Myocyte (in vitro differentiated cells): ENCODE data around the gene MAPK4. TPM values are rescaled to one million over a fixed set of nuclear protein-coding genes. Genes with fewer than 3 reads are reported as not detected.
"Not testable (repeated sequence)": the region's sequence is repeated elsewhere in the genome, so short reads cannot be mapped to it uniquely, and the experiment has no call there.

Experiments used
- DNase-seq: peaks from one replicate; pipeline ENCODE4 v3.0.0-alpha.2; 2012; ENCODE audit warnings: low read depth
- total RNA-seq: library from RNA; depleted of rRNA; stranded (reverse); fragments of >200 nt; gene quantifications from 2 replicates; pipeline ENCODE4 v1.2.3, GENCODE V29; 2014

The MAPK4 gene
- total RNA-seq, 1 donor from 2014 or later = not detected

DNA sequence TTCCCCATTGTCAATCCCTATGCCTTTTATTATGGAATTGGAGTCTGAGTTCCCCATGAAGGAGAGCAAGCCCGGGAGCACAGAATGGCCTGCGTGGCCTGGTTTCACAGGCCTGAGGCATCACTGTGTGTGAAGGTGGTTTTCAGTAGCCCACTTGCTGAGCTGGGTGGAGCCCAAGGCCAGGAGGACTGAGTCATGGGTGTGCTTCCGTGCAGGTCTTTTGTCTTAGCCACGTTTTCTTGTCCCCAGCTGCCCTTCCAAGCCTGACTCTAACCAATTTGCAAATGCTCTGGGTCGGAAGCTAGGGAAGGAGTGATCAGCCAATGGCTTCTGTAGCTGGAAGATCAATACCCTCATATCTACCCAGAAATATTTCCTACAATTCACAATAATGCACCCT is 119.2 kb downstream of the MAPK4 start:
- no peak for DNase-seq

DNA sequence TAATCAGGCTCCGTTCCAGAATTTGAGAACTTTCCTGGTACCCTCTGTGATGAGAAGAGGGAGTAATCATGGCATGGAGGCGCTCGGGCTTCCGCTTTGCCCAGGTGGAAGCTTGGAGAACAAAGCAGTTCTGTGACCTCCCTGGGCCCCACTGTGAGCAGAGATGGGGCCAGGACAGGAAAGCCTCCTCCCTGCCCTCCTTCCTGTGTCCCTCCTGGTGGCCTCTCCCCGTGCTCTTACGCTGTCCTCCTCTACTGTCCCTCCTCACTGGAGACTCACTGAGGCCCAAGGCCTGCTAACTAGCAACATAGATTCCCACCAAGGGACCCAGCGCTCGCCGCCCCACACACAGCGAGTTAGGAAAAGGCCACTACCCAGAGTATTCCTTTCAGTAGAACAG is 119.8 kb downstream of the MAPK4 start:
- DNase-seq = no peak

DNA sequence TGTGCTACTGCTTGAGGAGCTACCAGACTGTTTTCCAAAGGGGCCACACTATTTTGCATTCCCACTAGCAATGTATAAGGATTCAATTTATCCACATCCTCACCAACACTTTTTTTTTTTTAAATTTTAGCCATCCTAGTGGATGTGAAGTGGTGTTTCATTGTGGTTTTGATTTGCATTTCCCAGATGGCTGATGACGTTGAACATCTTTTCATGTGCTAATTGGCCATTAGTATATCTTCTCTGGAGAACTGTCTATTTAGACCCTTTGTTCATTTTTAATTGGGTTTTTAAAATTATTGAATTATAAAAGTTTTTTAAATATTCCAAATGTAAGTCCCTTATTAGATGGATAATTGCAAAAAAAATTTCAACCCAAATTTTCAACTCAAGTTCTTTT is 121.1 kb downstream of the MAPK4 start:
- no peak for DNase-seq

DNA sequence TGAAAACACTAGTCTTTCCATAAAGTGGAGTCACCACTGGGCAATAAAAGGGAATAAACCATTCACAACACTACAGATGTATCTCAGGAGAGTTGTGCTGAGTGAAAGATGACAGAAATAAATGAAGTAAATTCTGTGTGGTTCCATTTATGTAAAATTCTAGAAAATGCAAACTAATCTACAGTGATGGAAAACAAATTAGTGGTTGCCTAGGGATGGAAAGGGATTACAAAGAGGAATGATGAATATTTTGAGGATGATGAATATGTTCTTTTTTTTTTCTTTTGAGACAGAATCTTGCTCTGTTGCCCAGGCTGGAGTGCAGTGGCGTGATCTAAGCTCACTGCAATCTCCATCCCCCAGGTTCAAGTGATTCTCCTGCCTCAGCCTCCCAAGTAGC is 123.0 kb downstream of the MAPK4 start:
- no peak for DNase-seq

DNA sequence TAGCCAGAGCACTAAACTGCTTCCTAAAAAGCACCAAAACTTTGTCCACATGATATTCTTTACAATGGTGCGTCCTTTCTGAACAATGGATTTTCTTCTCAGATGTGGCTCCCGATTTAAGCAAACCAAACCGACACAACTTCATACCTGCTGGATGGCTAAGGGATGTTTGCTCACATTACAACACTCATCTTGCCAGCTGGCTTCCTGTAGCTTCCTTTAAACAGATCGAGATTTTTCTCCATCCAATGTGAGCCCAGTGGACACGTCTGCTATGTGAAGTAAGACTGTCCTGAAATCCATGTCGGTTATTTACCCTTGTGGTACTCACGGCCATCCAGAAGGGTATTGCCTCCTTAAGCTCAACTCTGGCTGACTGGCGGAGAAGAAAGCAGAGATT is 126.5 kb downstream of the MAPK4 start:
- DNase-seq = no peak

DNA sequence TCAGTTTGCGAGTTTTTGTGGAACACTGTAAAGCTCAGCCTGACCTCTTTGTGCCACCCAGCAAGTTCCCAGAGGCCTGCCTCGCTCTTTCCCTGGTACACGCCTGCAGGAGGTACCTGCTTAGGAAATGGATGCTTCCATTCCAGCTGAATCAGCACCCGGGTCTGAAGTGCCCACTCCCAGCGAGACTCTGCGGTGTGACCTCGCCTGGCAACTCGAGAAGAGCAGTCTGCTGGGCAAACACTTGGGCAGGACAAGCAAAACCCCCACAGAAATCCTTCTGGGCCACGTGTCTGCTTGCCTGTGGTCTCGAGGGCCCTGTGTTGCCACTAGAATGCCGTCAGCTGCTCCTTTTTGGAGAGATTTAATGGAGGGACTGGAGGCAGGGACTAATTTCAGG is 127.6 kb downstream of the MAPK4 start:
- no peak for DNase-seq

DNA sequence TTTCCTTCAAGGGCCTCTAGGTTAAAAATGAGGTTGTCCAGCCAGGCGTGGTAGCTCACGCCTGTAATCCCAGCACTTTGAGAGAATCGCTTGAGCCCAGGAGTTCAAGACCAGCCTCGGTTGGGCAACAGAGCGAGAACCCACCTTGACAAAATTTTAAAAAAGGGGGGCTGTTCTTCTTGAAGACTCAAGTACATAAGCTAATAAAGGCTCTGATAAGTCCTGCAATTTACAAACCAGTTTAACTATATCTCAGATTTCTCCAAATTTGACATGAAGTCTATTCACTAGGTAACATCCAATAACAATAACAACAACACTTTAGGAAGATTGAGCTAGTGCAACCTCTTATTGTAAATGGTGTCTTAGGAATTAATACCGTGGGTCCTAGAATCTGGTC is 129.7 kb downstream of the MAPK4 start:
- no peak for DNase-seq

DNA sequence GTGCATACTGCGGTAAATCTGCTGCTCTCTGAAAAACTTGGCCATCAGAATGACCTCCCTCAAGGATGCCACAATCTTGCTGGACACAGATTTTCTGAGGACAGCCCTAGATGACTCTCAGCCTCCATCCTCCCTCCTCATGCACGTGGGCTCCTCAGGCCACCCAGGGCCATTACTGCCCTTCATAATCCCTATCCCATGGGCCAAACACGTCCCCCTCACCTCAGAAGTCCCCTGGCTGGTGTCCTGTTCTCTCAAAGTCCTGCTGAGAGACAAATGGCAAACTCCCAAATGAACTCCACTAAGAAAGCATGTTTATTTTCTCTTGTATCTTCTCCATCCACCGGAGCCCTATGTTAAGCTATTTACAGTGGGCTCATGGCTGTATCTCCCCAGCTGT is 134.3 kb downstream of the MAPK4 start:
- no peak for DNase-seq

DNA sequence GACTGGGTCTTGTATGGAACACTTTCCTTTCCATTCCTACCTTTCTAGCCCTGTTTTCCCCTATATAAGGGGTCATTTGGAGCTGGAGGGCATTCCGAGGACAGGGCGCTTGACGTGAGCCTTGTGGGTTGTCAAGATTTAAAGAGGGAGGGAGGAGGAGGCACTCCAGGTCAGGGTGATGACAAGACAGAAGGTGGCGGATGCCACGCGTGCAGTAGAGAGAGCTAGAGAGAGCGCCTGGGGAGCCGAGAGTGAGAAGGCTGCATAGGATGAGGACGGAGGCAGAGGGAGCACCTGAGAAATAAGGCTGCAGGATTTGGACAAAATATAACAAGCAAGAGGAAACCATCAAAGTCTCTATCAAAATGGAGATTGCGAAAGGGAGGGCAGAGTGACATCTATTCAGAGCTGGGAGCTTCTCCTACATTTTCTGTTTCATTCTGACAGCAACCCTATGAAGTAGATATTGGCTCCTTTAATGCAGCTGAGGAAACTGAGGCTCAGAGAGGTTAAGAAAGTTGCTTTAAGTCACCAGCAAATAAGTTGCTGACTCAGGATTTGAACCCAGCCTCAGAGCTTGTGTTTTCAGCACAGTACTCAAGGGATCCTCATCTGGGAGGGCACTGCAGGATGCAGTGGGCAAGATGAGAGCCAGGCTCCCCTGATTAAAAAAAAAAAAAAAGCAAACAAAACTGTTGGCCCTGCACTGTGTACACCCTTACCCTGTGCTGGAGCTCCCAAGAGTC is 135.7 kb downstream of the MAPK4 start:
- DNase-seq = no peak

DNA sequence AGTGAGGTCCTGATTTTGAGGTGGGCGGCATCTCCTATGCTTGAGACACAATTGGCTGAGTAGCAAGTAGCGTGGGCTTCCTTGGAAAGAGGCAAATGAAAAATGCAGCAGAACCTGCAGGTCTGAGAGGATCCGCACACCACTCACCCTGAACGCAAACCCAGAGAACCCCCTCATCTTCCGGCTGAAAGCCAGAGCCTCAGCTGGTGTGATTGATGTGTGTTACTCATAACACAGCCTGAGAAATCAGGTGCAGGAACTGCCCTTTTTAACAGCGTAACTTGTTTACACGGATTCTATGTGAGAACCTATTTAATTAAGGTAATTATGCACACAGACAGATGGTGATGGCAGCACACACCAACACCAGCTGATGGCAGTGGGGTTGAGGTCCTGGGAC is 136.5 kb downstream of the MAPK4 start:
- DNase-seq = no peak

DNA sequence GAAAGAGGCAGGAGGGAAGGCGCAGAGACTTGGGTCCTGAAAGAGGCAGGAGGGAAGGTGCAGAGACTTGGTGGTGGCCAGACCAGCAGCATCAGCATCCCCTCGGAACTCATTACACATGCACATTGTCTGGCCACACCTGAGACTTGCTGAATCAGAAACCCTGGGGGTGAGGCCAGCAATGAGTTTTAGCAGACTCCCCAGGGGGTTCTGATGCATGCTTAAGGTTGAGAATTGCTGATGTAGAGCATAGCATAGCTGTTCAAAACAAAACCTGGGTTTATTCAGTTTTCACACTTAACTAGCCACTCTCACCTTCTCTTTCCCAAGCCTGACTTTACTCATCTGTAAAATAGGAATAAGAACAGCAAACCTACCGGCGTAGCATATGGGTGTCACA is 137.0 kb downstream of the MAPK4 start:
- DNase-seq = no peak

DNA sequence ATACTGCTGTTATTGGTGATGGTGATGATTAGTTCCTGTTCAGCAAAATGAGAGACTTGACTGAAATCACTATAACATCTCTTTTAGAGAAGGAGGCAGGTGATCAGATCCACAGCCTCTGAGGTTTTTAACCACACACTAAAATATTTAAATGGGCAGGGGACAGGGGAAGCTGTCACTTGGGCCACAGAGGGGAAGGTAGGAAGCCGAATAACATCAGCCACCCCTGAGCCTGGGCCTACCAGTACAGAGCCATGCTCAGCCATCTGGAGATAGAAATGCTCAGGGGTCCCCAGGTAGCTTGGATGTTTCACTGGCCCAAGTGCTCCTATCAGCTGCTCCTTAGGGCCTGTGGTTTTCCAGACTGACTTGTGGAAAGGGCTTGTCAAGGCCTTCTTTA is 137.6 kb downstream of the MAPK4 start:
- DNase-seq = no peak

DNA sequence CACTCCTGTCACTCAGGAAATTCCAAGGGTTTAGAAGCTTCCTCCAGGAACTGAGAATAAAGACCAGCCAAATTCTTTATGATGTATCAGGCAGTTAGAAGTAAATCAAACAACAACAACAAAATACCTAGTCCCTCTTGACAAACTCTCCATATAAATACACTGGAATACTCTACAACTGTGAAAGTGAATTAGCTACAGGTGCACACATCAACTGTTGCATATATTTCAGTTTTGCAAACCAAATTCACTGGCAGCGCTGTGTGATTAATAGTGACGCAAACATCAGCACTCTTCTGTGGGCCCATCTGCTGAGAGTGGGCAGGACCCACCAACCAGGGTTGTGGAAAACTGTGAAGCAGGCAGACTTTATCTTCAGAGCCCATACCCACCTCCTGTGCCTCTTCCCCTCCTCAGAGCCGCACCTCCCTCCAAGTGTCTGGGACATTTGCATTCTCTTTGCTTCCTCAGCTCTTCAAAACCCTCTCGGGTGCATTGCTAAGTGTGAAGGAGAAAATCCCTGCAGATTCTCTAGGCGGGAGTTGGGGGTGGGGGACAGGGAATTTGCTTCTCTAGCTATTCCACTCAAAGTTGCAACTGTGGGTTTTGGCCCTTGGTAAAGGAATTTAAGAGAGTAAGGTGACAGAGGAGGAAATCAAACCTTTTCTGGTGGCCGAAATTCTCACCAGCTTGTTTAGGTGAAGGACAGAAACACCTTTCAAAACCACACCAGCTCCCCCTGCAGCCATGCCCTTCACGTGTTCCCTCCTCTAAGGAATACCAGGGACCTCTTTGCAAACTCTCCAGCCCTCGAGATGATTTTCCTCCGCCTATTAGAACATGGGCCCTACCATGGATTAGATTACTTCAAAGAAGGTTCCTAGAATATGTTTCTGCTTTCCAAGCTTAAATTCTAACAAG is 140.6 kb downstream of the MAPK4 start:
- no peak for DNase-seq

DNA sequence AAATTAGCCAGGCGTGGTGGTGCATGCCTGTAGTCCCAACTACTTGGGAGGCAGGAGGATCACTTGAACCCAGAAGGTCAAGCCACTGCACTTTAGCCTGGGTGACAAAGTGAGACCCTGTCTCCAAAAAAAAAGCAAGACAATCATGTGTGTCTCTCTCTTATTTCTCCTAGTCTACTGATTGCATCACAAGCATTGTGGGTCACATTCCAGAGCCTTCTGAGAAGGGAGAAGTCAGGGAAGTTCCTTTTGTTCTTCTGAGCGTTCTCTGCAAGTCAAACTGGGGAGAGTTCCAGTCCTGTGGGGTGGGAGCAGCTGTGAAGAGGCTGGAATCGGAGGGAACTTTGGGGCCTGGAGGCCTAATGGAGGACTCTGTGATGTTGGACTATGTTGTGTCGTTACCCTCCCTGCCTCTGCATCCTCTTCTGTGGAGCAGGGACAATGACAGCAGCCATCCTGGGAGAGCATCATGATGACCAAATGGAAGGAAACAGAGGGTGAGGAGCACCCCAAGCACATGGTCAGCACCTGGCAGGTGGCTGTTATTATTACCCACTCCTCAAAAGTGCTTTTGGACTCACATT is 144.6 kb downstream of the MAPK4 start:
- no peak for DNase-seq

DNA sequence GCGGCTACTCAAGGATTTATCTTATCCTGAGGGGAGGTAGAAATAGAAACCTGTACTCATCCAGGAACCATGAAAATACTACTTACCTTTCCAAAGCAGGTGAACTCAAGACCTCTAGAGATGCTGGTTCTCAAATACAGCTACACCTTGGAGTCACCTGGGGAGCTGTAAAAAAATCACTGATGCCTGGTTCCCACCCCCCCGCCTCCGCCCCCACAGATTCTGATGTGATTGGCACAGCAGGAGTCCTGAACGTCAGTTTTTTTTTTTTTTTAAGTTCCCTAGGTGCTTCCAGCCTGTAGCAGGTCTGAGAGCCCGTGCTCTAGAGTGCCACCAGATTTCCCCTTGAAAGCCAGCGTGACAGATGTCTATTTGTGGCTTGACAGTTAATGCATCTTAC is 146.3 kb downstream of the MAPK4 start:
- DNase-seq = no peak

DNA sequence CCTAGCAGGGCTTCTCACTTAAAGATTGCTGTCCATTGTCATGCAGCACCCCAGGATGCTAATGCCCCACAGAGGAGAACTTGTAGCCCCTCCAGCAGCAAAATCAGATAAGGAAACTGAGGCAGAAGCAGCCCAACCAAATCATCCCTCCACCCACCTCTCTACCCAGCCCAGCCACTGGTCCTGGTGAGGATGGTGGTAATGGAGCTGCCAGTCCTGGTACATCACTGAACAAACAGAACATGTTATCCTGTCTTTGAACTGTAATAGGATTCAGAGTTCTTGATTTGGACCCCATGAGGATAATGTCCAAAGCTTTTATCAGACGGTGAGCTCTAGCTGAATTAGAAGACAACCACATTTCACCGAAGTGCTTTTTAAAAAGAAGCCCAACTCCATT is 146.8 kb downstream of the MAPK4 start:
- no peak for DNase-seq

DNA sequence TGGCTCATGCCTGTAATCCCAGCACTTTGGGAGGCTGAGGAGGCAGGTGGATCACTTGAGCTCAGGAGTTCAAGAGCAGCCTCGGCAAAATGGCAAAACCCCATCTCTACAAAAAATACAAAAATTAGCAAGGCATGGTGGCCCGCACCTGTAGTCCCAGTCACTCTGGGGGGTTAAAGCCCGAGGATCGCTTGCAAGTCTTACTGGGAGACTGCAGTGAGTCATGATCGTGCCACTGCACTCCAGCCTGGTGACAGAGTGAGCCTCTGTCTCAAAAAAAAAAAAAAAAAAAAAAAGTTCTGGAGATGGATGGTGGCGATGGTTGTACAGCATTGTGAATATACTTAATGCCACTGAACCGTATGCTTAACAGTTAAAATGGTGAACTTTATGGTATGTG is 147.4 kb downstream of the MAPK4 start:
- DNase-seq = not testable (repeated sequence)

DNA sequence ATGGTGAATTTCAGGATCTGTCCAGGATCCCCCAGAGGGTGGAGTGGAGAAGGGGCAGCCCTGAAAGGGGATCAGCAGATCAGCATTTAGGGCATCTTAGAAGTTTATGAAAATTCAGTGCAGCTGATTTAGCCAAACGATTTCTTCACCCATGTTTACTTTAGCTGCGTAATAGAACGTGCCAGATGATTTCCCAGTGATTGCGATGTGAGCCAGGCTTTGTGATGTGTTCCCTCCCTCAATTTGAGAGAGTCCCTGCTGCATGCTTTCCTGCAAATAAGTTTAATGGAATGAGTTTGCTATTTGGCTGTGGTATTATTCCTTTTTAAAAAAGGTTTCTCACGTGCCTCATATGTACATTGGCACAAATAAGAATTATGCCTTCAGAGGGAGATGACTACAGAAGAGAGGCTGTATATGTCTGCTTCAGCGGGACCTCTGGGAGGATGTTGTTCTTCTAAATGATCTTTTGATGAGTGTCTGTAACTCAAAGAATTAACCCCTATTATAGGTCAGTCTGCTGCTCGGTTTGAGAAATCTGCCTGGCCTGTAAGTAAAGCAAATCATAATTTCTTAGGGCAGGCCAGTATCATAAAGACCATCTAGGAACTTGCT is 148.1 kb downstream of the MAPK4 start:
- DNase-seq = no peak

DNA sequence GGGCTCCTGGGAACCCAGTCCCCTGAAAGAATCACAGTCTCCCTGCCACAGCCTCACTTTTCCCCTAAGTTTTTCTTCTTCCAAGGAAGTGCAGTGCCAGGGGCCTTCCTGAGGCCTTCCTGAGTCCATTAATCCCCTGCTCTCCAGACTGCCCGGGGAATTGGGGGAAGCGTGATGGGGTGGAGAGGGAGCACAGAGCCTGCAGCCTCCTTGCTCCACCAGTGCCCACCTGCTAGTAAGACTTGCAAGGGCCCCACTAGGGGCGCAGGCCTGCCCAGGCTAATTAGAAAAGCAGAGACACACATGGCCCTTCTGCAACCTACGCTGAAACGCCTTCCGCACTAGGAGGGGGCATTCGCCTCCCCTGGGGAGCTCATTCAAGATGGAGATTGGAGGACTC is 149.3 kb downstream of the MAPK4 start:
- no peak for DNase-seq

DNA sequence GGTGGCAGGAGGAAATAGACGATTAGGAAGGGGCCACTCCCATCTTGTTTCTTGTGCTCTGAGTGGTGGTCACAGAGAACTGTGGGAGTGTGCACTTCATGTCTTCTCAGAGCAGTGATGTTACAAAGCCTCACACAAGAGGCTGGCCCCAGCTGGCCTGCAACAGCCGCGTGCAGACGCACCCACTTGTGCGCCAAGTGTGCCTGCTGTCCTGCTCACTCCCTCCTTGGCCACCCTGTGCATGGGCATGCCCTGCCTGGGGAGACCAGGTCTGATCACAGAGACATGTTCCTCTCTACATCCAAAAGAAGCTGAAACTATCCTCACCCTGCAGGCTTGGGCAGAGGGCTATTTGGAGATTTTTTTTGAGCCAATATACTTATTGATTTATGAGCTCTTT is 151.5 kb downstream of the MAPK4 start:
- DNase-seq = no peak

DNA sequence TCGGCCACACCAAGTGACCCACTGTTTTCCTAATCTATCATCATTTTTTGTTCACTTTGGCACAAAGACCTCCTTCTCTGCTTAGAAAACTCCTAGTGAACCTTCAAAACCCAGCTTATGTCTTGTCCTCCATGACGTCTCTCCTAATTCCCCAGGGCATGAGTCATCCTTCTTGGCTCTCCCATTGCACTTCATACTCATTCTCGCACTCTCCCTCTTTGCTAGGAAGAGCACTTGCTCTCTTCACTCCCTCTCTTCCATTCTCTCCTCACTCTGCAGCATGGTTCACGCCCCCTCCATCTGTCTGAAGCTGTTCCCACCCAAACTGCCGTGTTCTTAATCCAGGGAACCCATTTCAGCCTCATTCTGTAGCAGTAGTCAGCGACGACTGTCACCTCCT is 156.0 kb downstream of the MAPK4 start:
- DNase-seq = no peak

DNA sequence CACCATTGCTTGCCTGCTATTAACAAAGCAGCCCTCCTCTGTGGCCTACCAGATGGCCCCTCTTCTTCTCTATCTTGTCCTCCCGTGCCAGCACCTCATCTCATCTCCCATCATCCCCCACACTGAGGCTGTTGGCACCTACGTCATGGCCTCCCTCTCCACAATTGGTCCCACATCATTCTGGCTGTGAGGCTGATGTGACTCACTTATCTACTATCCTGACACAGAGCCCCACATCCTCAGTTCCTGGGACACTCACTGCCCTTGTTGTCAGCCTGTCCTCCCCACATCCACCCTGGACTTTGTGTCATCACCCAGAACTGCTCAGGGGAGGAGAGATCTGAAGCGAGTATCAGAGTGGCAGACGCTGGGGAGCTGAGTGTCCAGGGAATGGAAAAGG is 157.0 kb downstream of the MAPK4 start:
- no peak for DNase-seq
